AG04449 (cell line): ENCODE data around the gene TXLNA.
A peak's percentile ranks its signal among the peaks of the same experiment; 100 is the strongest.

Source experiments
- CTCF ChIA-PET: fragments of 350-600 bp; formaldehyde crosslinking; extraction: SDS; loops from one replicate; lab custom pipeline; 2021; ENCODE audit warnings: antibody characterized with exemption; lab: Yijun Ruan, JAX
- POLR2A ChIA-PET: fragments of 400-600, 350-600 bp; formaldehyde crosslinking; extraction: SDS; loops from one replicate; lab custom pipeline; 2020; ENCODE audit warnings: antibody characterized with exemption, inconsistent platforms; lab: Yijun Ruan, JAX
- DNase-seq: peaks from one replicate; pipeline ENCODE4 v3.0.0-alpha.2; 2010; ENCODE audit warnings: low read depth, low spot score
- H3K4me3 ChIP-seq: 2 replicates; pipeline ENCODE4 v1.5.1; 2011; ENCODE audit warnings: low read depth, mild to moderate bottlenecking, control low read depth, low read length
- CTCF ChIP-seq: IDR thresholded peaks from one replicate; pipeline ENCODE4 v1.5.1; 2011; ENCODE audit warnings: mild to moderate bottlenecking, moderate library complexity, low read length, control low read depth, inconsistent platforms; ENCODE audit not compliant: insufficient read depth; ENCODE audit errors: missing control alignments

The TXLNA gene

GRCh38 chr1:32221581-32221979 lies 42.1 kb downstream of the TXLNA start:
- peak overlapping the region; percentile 92 for H3K4me3 ChIP-seq
- ChIA-PET CTCF (interaction anchor here (1.1 kb wide), 1 partner anchor 131 kb away, joined by 3 read pairs; no protein-coding TSS in a partner anchor), POLR2A (interaction anchor here (1.8 kb wide), 1 partner anchor 115 kb away, joined by 6 read pairs; the partner anchor contains the start of gene MARCKSL1)
- TF ChIP-seq CTCF, result no peak
- DNase-seq, result no peak

GRCh38 chr1:32221980-32222755 lies 42.7 kb downstream of the TXLNA start, which contains the start of the genes EIF3I and TMEM234:
EIF3I (plus strand) TSS chr1:32222407; CDS start chr1:32222442, 35 bp downstream.
TMEM234 (minus strand) TSS chr1:32222353; CDS start chr1:32222322, 31 bp downstream.
- ChIA-PET POLR2A (interaction anchor here (0.7 kb wide), 1 partner anchor 113 kb away, joined by 3 read pairs; no protein-coding TSS in a partner anchor), CTCF (interaction anchor here (1.0 kb wide), 1 partner anchor 114 kb away, joined by 4 read pairs; the partner anchor contains the start of gene MARCKSL1)
- no peak for TF ChIP-seq CTCF
- DNase-seq, result no peak
- peak within 1 kb of the TSS; percentile 92 for H3K4me3 ChIP-seq

- peak; percentile 1 for TF ChIP-seq CTCF
- DNase-seq, result no peak
- H3K4me3 ChIP-seq, result peak overlapping the region; percentile 18; the same call in 1 of the 2 replicates
- ChIA-PET CTCF (interaction anchor here (0.9 to 2.7 kb wide), 7 partner anchors 8 to 141 kb away, joined by 3 to 9 read pairs (median 4); no protein-coding TSS in a partner anchor), POLR2A (interaction anchor here (1.1 to 1.2 kb wide), 3 partner anchors 12 to 112 kb away, joined by 3 to 5 read pairs (median 3); partner anchors contain the start of genes CCDC28B and MARCKSL1)
Measured at GRCh38 chr1:32223683-32224082, 44.2 kb downstream of the TXLNA start.

GRCh38 chr1:32224285-32224684 lies 44.8 kb downstream of the TXLNA start:
- no peak for TF ChIP-seq CTCF
- no peak for DNase-seq
- H3K4me3 ChIP-seq, result no peak overlapping the region
- CTCF ChIA-PET, result interaction anchor here (1.1 to 2.7 kb wide), 5 partner anchors 9 to 95 kb away, joined by 3 to 9 read pairs (median 6); no protein-coding TSS in a partner anchor
- POLR2A ChIA-PET, result interaction anchor here (0.5 to 1.2 kb wide), 2 partner anchors 112 to 146 kb away, joined by 4 to 5 read pairs; partner anchors contain the start of gene MARCKSL1

- no peak for TF ChIP-seq CTCF
- H3K4me3 ChIP-seq, result no peak overlapping the region
- POLR2A ChIA-PET, result no interaction called here
- CTCF ChIA-PET, result interaction anchor here (1.1 to 1.7 kb wide), 2 partner anchors 14 to 87 kb away, joined by 3 to 4 read pairs; no protein-coding TSS in a partner anchor
- DNase-seq, result no peak
Measured at GRCh38 chr1:32228771-32229170, 49.3 kb downstream of the TXLNA start.
